H1 (cell line): Measurements from ENCODE around the gene BEAN1.

ENCODE experiments used
- CEBPB ChIP-seq: IDR thresholded peaks from 2 replicates; pipeline ENCODE4 v1.6.1; 2012; ENCODE audit warnings: low read depth, low read length
- HDAC2 ChIP-seq, 2 experiments: fragments of 300-600 bp in 1 of 2; sonication (generic) in 1 of 2; IDR thresholded peaks; 2 replicates each; pipeline ENCODE4 v1.6.1; 2011 to 2012; ENCODE audit warnings: low read depth in 2 of 2, low read length in 2 of 2, mild to moderate bottlenecking in 2 of 2, moderate library complexity in 2 of 2, borderline replicate concordance in 1 of 2, inconsistent platforms in 1 of 2
- MAFK ChIP-seq: IDR thresholded peaks from 2 replicates; pipeline ENCODE4 v1.6.1; 2012; ENCODE audit warnings: low read depth, mild to moderate bottlenecking, improper control_type of control experiment, low read length
- ZNF274 ChIP-seq: IDR thresholded peaks from 2 replicates; pipeline ENCODE4 v1.7.0; 2012; ENCODE audit warnings: low read length, borderline replicate concordance; ENCODE audit errors: extremely low read depth
- TF ChIP-seq, protein P1 (sequence below), 3 experiments: IDR thresholded peaks; 1 replicate in 2 of 3; 2 replicates in 1 of 3; pipeline versions ENCODE4 v1.5.1 to v1.6.1; 2011; ENCODE audit warnings: low read length in 3 of 3, mild to moderate bottlenecking in 3 of 3, inconsistent platforms in 2 of 3, low read depth in 1 of 3, moderate library complexity in 1 of 3; ENCODE audit not compliant: insufficient read depth in 1 of 3; ENCODE audit errors: control extremely low read depth in 1 of 3
- TF ChIP-seq, protein P2 (sequence below): IDR thresholded peaks from 2 replicates; pipeline ENCODE4 v1.6.1; 2011; ENCODE audit warnings: low read depth, mild to moderate bottlenecking, low read length; ENCODE audit not compliant: insufficient read depth

DNA sequence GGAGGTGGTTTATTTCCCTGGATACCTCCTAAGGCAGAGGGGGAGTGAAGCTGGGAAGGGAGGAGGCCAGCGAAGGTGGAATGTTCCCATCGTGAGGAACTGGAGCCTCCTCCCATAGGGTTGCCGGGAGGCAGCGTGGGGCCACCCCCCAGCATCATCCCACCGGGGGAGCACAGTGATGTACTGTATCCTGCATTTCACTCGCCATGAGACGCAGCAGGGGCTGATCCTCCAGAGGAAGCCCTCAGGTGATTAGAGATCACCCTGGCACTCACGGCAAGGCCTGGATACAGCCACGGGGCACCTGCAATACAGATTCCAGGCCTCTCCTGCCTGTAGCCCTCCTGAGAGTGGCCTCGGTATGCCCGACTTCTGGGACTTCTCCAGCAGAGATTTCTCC, 25.5 kb upstream of the BEAN1 start:
- TF ChIP-seq HDAC2 (IDR thresholded peaks at IDR 0.05; ENCODE audit: borderline replicate concordance in 1 of 2, low read depth in 2 of 2, low read length in 2 of 2): no peak
- no peak for TF ChIP-seq CEBPB
- TF ChIP-seq, protein P1, sequence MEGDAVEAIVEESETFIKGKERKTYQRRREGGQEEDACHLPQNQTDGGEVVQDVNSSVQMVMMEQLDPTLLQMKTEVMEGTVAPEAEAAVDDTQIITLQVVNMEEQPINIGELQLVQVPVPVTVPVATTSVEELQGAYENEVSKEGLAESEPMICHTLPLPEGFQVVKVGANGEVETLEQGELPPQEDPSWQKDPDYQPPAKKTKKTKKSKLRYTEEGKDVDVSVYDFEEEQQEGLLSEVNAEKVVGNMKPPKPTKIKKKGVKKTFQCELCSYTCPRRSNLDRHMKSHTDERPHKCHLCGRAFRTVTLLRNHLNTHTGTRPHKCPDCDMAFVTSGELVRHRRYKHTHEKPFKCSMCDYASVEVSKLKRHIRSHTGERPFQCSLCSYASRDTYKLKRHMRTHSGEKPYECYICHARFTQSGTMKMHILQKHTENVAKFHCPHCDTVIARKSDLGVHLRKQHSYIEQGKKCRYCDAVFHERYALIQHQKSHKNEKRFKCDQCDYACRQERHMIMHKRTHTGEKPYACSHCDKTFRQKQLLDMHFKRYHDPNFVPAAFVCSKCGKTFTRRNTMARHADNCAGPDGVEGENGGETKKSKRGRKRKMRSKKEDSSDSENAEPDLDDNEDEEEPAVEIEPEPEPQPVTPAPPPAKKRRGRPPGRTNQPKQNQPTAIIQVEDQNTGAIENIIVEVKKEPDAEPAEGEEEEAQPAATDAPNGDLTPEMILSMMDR (IDR thresholded peaks at IDR 0.05; ENCODE audit: control extremely low read depth in 1 of 3, insufficient read depth in 1 of 3, low read depth in 1 of 3, low read length in 3 of 3): no peak
- TF ChIP-seq MAFK: no peak
- no peak for TF ChIP-seq ZNF274
- TF ChIP-seq, protein P2, sequence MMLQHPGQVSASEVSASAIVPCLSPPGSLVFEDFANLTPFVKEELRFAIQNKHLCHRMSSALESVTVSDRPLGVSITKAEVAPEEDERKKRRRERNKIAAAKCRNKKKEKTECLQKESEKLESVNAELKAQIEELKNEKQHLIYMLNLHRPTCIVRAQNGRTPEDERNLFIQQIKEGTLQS: no peak
